Transverse colon (tissue), 4 donors: ENCODE data around the gene ROGDI. TPM values are rescaled to one million over a fixed set of nuclear protein-coding genes. Genes with fewer than 3 reads are reported as not detected.

ENCODE experiments used
- DNase-seq: peaks from one replicate; pipeline ENCODE4 v3.0.0-alpha.2; 2019
- H3K27ac ChIP-seq, 4 donors: fragments of 200-600 bp; sonication (generic); 2 replicates each; pipeline ENCODE4 v1.5.1; 2016 to 2018; ENCODE audit warnings: inconsistent platforms in 4 of 4
- H3K27me3 ChIP-seq: fragments of 200-600 bp; sonication (generic); 2 replicates; pipeline ENCODE4 v1.5.1; 2017; ENCODE audit warnings: inconsistent platforms
- H3K36me3 ChIP-seq, 4 donors: fragments of 200-600 bp; sonication (generic); 2 replicates each; pipeline ENCODE4 v1.5.1; 2017 to 2019; ENCODE audit warnings: inconsistent platforms in 4 of 4
- H3K4me1 ChIP-seq, 4 donors: fragments of 200-600 bp; sonication (generic); 2 replicates each; pipeline ENCODE4 v1.5.1; 2017 to 2020; ENCODE audit warnings: inconsistent platforms in 4 of 4
- H3K4me3 ChIP-seq, 4 donors: fragments of 200-600 bp; sonication (generic); 1 replicate in 1 of 4; 2 replicates in 3 of 4; pipeline versions ENCODE4 v1.5.1 to v1.6.1; 2017 to 2019; ENCODE audit warnings: inconsistent platforms in 4 of 4
- H3K9me3 ChIP-seq, 2 donors: fragments of 200-600 bp; sonication (generic); 2 replicates each; pipeline ENCODE4 v1.5.1; 2017 to 2019; ENCODE audit warnings: inconsistent platforms in 2 of 2
- CTCF ChIP-seq, 5 experiments: fragments of 200-600 bp in 3 of 5; fragments of 450-650 bp in 2 of 5; sonication (generic) in 3 of 5; IDR thresholded peaks; 1 replicate in 2 of 5; 2 replicates in 3 of 5; pipeline ENCODE4 v1.5.1; 2016 to 2017; ENCODE audit warnings: antibody characterized with exemption in 5 of 5, inconsistent platforms in 3 of 5, mild to moderate bottlenecking in 2 of 5, moderate library complexity in 1 of 5
- EP300 ChIP-seq: sonication (generic); formaldehyde crosslinking; IDR thresholded peaks from one replicate; pipeline ENCODE4 v1.6.1; 2017; ENCODE audit warnings: antibody characterized with exemption, low read depth
- POLR2A ChIP-seq: fragments of 450-650 bp; IDR thresholded peaks from one replicate; pipeline ENCODE4 v1.6.1; 2016; ENCODE audit warnings: antibody characterized with exemption, mild to moderate bottlenecking, moderate library complexity
- POLR2AphosphoS5 ChIP-seq, 3 donors: sonication (generic); formaldehyde crosslinking; IDR thresholded peaks; one replicate each; pipeline ENCODE4 v1.6.1; 2016; ENCODE audit warnings: antibody characterized with exemption in 3 of 3
- WGBS, 2 donors: methylation state at CpG; one replicate each; pipeline ENCODE4 v1.1.5; 2018; ENCODE audit warnings: low coverage in 1 of 2; 5-methylcytosine and 5-hydroxymethylcytosine counted together
- in situ Hi-C, 4 donors: fragments of 200-750 bp; cut with MboI; loops; one replicate each; pipeline versions ENCODE4 v1.15.0 to v1.15.1; 2017; ENCODE audit warnings: low sequenced_read_pairs in 3 of 4, low pct_ligation_motif_present in 1 of 4, low pct_unique_long_range_greater_than_20kb in 1 of 4
- intact Hi-C: fragments of 100-400 bp; cut with DNase I; formaldehyde crosslinking; loops from one replicate; pipeline ENCODE4 v1.15.1; 2023; ENCODE audit warnings: low total_unique reads
- total RNA-seq, 4 donors: library from RNA; depleted of rRNA; stranded (reverse); fragments of >200 nt; gene quantifications; one replicate each; pipeline ENCODE4 v1.1.0, GENCODE V29; 2016

Gene ROGDI
- total RNA-seq, 4 donors from 2014 or later, result 28.1 to 75.2 (median 43.7) TPM

DNA sequence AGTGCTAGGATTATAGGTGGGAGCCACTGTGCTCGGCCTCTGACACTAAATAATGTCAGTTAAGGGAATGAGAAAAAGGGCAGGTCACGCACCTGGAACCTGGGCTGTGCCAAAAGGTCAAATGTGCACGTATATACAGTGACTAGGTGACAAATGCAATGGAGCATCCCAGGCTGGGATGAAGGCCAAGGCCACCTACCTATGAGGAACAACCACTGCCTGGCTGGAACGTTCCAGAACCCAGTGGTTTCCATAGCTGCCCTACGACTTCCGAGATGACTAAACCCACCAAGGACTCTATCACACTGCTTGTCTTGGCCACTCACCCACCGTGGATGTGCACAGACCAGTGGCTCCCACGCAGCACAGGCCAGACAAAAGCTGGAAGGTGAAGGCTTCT lies 51.5 kb downstream of the ROGDI start:
- WGBS, 2 donors, result 73 to 85% methylated on average over 3 to 8 of the region's 8 CpGs
- Histone ChIP-seq H3K27ac (no peak overlapping the region), H3K9me3 (no peaks in the 10 kb centered on the region), H3K36me3 (peaks cover 0 to 24% (median 10%) of the 10 kb centered on the region in 4 donors), H3K4me3 (no peak overlapping the region), H3K4me1 (peaks cover 0 to 10% (median 4%) of the 10 kb centered on the region in 4 donors), H3K27me3 (no peaks in the 10 kb centered on the region)
- TF ChIP-seq CTCF (IDR thresholded peaks at IDR 0.05) (no peak), POLR2AphosphoS5 (IDR thresholded peaks at IDR 0.05) (no peak), EP300 (no peak)
- intact Hi-C loops (no loop called here), in situ Hi-C loops (no loop called here)
- no peak for DNase-seq

- 89 to 90% methylated on average over 2 to 9 of the region's 10 CpGs for WGBS, 2 donors
- TF ChIP-seq EP300, result no peak
- TF ChIP-seq CTCF (IDR thresholded peaks at IDR 0.05), result no peak
- TF ChIP-seq POLR2A, result no peak
- TF ChIP-seq POLR2AphosphoS5 (IDR thresholded peaks at IDR 0.05), result no peak
- no peak overlapping the region for H3K27ac ChIP-seq
- peaks cover 0 to 14% (median 6%) of the 10 kb centered on the region in 4 donors for H3K36me3 ChIP-seq
- H3K4me3 ChIP-seq, result no peak overlapping the region
- H3K9me3 ChIP-seq, result no peaks in the 10 kb centered on the region
- in situ Hi-C loops, result no loop called here
- intact Hi-C loops, result loop anchor here (5.0 kb wide), 1 partner anchor 293 kb away; no protein-coding TSS in a partner anchor
- DNase-seq, result no peak
- H3K4me1 ChIP-seq, result peaks cover 0 to 10% (median 4%) of the 10 kb centered on the region in 4 donors
- H3K27me3 ChIP-seq, result no peaks in the 10 kb centered on the region
Measured at GRCh38 chr16:4749700-4750257, 52.7 kb downstream of the ROGDI start.

GRCh38 chr16:4748682-4749411 lies 53.6 kb downstream of the ROGDI start:
- 87 to 89% methylated on average over 7 to 13 of the region's 16 CpGs for WGBS, 2 donors
- TF ChIP-seq CTCF (IDR thresholded peaks at IDR 0.05) (no peak), EP300 (no peak), POLR2A (no peak), POLR2AphosphoS5 (IDR thresholded peaks at IDR 0.05) (no peak)
- peaks cover 0 to 14% (median 5%) of the 10 kb centered on the region in 4 donors for H3K36me3 ChIP-seq
- H3K4me1 ChIP-seq, result peaks cover 0 to 10% (median 4%) of the 10 kb centered on the region in 4 donors
- H3K27ac ChIP-seq, result no peak overlapping the region
- in situ Hi-C loops (no loop called here), intact Hi-C loops (loop anchor here (5.0 kb wide), 1 partner anchor 293 kb away; no protein-coding TSS in a partner anchor)
- DNase-seq, result no peak
- H3K9me3 ChIP-seq, result no peaks in the 10 kb centered on the region
- H3K4me3 ChIP-seq, result no peak overlapping the region
- H3K27me3 ChIP-seq, result no peaks in the 10 kb centered on the region

- intact Hi-C loops (loop anchor here (5.0 kb wide), 1 partner anchor 294 kb away; no protein-coding TSS in a partner anchor), in situ Hi-C loops (no loop called here)
- Histone ChIP-seq H3K9me3 (no peaks in the 10 kb centered on the region), H3K4me3 (no peak overlapping the region), H3K27me3 (no peaks in the 10 kb centered on the region), H3K4me1 (peaks cover 3 to 15% (median 7%) of the 10 kb centered on the region in 4 donors), H3K36me3 (peaks cover 0 to 13% (median 5%) of the 10 kb centered on the region in 4 donors), H3K27ac (peak overlapping the region in 1 of 4 donors; percentile 18)
- 82 to 85% methylated on average over 10 to 14 of the region's 14 CpGs for WGBS, 2 donors
- TF ChIP-seq POLR2AphosphoS5 (IDR thresholded peaks at IDR 0.05) (no peak), CTCF (IDR thresholded peaks at IDR 0.05) (no peak), EP300 (no peak), POLR2A (no peak)
- DNase-seq, result no peak
Measured at GRCh38 chr16:4747906-4748681, 54.3 kb downstream of the ROGDI start.
